Cardiac muscle cell (in vitro differentiated cells and primary cell): ENCODE data around the gene ANGPTL1. TPM values are rescaled to one million over a fixed set of nuclear protein-coding genes. Genes with fewer than 3 reads are reported as not detected.

Source experiments
- DNase-seq, 2 donors: peaks; one replicate each; pipeline versions ENCODE4 v3.0.0 to v3.0.0-alpha.2; 2010 to 2017; ENCODE audit warnings: low read depth in 1 of 2, low spot score in 1 of 2
- H3K27ac ChIP-seq: fragments of 200-600 bp; sonication (generic); 2 replicates; pipeline ENCODE4 v1.5.1; 2016
- H3K27me3 ChIP-seq: fragments of 200-600 bp; sonication (generic); 2 replicates; pipeline ENCODE4 v1.6.0; 2016; ENCODE audit warnings: control low read depth
- H3K36me3 ChIP-seq: fragments of 200-600 bp; sonication (generic); 2 replicates; pipeline ENCODE4 v1.5.1; 2016; ENCODE audit warnings: control low read depth
- H3K4me1 ChIP-seq: fragments of 200-600 bp; sonication (generic); 2 replicates; pipeline ENCODE4 v1.8.1; 2017; ENCODE audit warnings: low read depth, mild to moderate bottlenecking, mixed run types
- H3K4me3 ChIP-seq: fragments of 200-600 bp; sonication (generic); 2 replicates; pipeline ENCODE4 v1.5.1; 2016; ENCODE audit warnings: mild to moderate bottlenecking
- H3K9me3 ChIP-seq: fragments of 200-600 bp; sonication (generic); 2 replicates; pipeline ENCODE4 v1.5.1; 2017; ENCODE audit warnings: low read depth, mild to moderate bottlenecking, control low read depth
- polyA plus RNA-seq: library from polyadenylated mRNA; unstranded; fragments of >200 nt; fragmentation: Nextera tagmentation; extraction: Ambion mirVana; gene quantifications from 2 replicates; pipeline ENCODE4 v1.2.1, GENCODE V29; 2016
- total RNA-seq: library from RNA; depleted of rRNA; stranded (reverse); fragments of >200 nt; gene quantifications from 2 replicates; pipeline ENCODE4 v1.2.3, GENCODE V29; 2016
- TF ChIP-seq, protein P1 (sequence below): IDR thresholded peaks from 2 replicates; pipeline ENCODE4 v1.5.1; 2012; ENCODE audit warnings: low read depth, mild to moderate bottlenecking, low read length

Gene ANGPTL1
- total and polyA plus RNA-seq, 2 experiments from 2014 or later = not detected

- H3K36me3 ChIP-seq = peaks cover 5% of the 10 kb centered on the region
- TF ChIP-seq, protein P1, sequence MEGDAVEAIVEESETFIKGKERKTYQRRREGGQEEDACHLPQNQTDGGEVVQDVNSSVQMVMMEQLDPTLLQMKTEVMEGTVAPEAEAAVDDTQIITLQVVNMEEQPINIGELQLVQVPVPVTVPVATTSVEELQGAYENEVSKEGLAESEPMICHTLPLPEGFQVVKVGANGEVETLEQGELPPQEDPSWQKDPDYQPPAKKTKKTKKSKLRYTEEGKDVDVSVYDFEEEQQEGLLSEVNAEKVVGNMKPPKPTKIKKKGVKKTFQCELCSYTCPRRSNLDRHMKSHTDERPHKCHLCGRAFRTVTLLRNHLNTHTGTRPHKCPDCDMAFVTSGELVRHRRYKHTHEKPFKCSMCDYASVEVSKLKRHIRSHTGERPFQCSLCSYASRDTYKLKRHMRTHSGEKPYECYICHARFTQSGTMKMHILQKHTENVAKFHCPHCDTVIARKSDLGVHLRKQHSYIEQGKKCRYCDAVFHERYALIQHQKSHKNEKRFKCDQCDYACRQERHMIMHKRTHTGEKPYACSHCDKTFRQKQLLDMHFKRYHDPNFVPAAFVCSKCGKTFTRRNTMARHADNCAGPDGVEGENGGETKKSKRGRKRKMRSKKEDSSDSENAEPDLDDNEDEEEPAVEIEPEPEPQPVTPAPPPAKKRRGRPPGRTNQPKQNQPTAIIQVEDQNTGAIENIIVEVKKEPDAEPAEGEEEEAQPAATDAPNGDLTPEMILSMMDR = no peak
- no peaks in the 10 kb centered on the region for H3K9me3 ChIP-seq
- H3K4me1 ChIP-seq = no peaks in the 10 kb centered on the region
- no peak overlapping the region for H3K27ac ChIP-seq
- DNase-seq = no peak
- no peak overlapping the region for H3K4me3 ChIP-seq
- H3K27me3 ChIP-seq = no peaks in the 10 kb centered on the region
Measured at GRCh38 chr1:178821134-178821866, 49.6 kb downstream of the ANGPTL1 start.

- TF ChIP-seq, protein P1 = no peak
- DNase-seq = no peak
Measured at GRCh38 chr1:178819123-178819522, 51.8 kb downstream of the ANGPTL1 start.

GRCh38 chr1:178818416-178818815 lies 52.5 kb downstream of the ANGPTL1 start:
- Histone ChIP-seq H3K27me3 (no peaks in the 10 kb centered on the region), H3K4me3 (no peak overlapping the region), H3K9me3 (no peaks in the 10 kb centered on the region), H3K36me3 (peaks cover 5% of the 10 kb centered on the region), H3K27ac (no peak overlapping the region), H3K4me1 (no peaks in the 10 kb centered on the region)
- DNase-seq = peak in 1 of 2 donors; percentile 41
- TF ChIP-seq, protein P1 = no peak

More at GRCh38 chr1:178819123-178819522, 51.8 kb downstream of the ANGPTL1 start:
- Histone ChIP-seq H3K27me3 (no peaks in the 10 kb centered on the region), H3K36me3 (peaks cover 5% of the 10 kb centered on the region), H3K4me1 (no peaks in the 10 kb centered on the region), H3K9me3 (no peaks in the 10 kb centered on the region), H3K4me3 (no peak overlapping the region), H3K27ac (no peak overlapping the region)

GRCh38 chr1:178810585-178810984 lies 60.3 kb downstream of the ANGPTL1 start:
- no peak overlapping the region for H3K4me3 ChIP-seq
- no peaks in the 10 kb centered on the region for H3K9me3 ChIP-seq
- TF ChIP-seq, protein P1 = no peak
- DNase-seq = no peak
- no peaks in the 10 kb centered on the region for H3K27me3 ChIP-seq
- no peak overlapping the region for H3K27ac ChIP-seq
- H3K4me1 ChIP-seq = no peaks in the 10 kb centered on the region
- peaks cover 2% of the 10 kb centered on the region for H3K36me3 ChIP-seq

DNA sequence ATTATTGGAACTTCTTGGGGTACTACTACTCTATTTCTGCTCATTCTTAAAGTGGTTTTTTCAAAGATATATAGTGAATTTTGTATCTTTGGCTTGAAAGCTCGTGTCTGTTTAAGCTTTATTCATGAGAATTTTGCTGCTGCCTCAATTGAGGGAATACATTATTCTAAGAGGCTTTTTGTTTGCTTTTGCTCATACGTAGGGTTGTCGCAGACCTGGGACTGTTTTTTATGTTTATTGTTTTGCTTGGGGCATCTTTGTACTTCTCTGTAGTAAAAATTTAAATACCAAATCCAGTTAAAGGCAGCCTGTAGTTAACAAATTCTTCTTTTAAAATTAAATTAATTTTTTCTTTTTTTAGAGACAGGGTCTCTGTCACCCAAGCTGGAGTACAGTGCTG lies 62.3 kb downstream of the ANGPTL1 start:
- TF ChIP-seq, protein P1 = no peak
- Histone ChIP-seq H3K27ac (no peak overlapping the region), H3K36me3 (peaks cover 2% of the 10 kb centered on the region), H3K4me1 (peaks cover 3% of the 10 kb centered on the region), H3K9me3 (no peaks in the 10 kb centered on the region), H3K4me3 (no peak overlapping the region), H3K27me3 (no peaks in the 10 kb centered on the region)
- DNase-seq = no peak
